GM12878 (cell line): ENCODE measurements around the gene INSRR. TPM values are rescaled to one million over a fixed set of nuclear protein-coding genes. Genes with fewer than 3 reads are reported as not detected.

Experiments used
- ATAC-seq: fragments of 200-7000 bp; cut with Tn5 transposase; 3 replicates; pipeline ENCODE4 v1.9.1; 2020; ENCODE audit warnings: mild to moderate bottlenecking, moderate library complexity
- BruUV-seq: library from RNA; stranded (reverse); fragments of 400-500 nt; replicated peaks from 2 replicates; lab custom pipeline; 2021; lab: Mats Ljungman, UMichigan
- CTCF ChIA-PET: fragments of 300-600 bp; sonication (Branson Sonifier 250); formaldehyde crosslinking; extraction: SDS; loops from one replicate; lab custom pipeline; 2021; ENCODE audit warnings: inconsistent platforms; lab: Yijun Ruan, JAX
- POLR2A ChIA-PET: fragments of 350-600 bp; formaldehyde crosslinking; extraction: SDS; loops from one replicate; lab custom pipeline; 2021; ENCODE audit warnings: inconsistent platforms; lab: Charles Lee
- RAD21 ChIA-PET: fragments of 300-600 bp; sonication (Branson Sonifier 250); formaldehyde crosslinking; loops from one replicate; lab custom pipeline; 2023; ENCODE audit warnings: antibody characterized with exemption; ENCODE audit not compliant: unreplicated experiment; lab: Charles Lee
- SMC1A ChIA-PET: fragments of 300-600 bp; sonication (Branson Sonifier 250); formaldehyde crosslinking; loops from one replicate; lab custom pipeline; 2023; ENCODE audit not compliant: unreplicated experiment, uncharacterized antibody; lab: Charles Lee
- DNase-seq: peaks from one replicate; pipeline ENCODE4 v3.0.0-alpha.2; 2011; ENCODE audit warnings: low read depth, low spot score
- FAIRE-seq: peaks from 3 replicates; lab custom pipeline; 2011; peaks lifted over from hg19 to GRCh38; lab: Jason Lieb, UNC
- H2AFZ ChIP-seq: 2 replicates; pipeline ENCODE4 v1.6.0; 2011; ENCODE audit warnings: low read depth, low read length, control low read depth; ENCODE audit not compliant: control insufficient read depth
- H3K27ac ChIP-seq: 2 replicates; pipeline ENCODE4 v1.5.1; 2011; ENCODE audit warnings: control low read depth; ENCODE audit not compliant: control insufficient read depth, insufficient read depth
- H3K27me3 ChIP-seq, 2 experiments: replicated peaks in 1 of 2; 2 replicates each; pipeline versions ENCODE4 v1.6.0 to v1.6.1; 2011; ENCODE audit warnings: low read length in 1 of 2; ENCODE audit not compliant: control insufficient read depth in 2 of 2, insufficient read depth in 2 of 2
- H3K36me3 ChIP-seq, 2 experiments: 2 replicates each; pipeline ENCODE4 v1.5.1; 2011; ENCODE audit warnings: low read length in 1 of 2; ENCODE audit not compliant: control insufficient read depth in 2 of 2, insufficient read depth in 2 of 2
- H3K4me1 ChIP-seq: 2 replicates; pipeline ENCODE4 v1.6.1; 2011; ENCODE audit warnings: mild to moderate bottlenecking, low read length, moderate library complexity, mixed read lengths; ENCODE audit not compliant: control insufficient read depth, insufficient read depth
- H3K4me2 ChIP-seq: 2 replicates; pipeline ENCODE4 v1.6.0; 2011; ENCODE audit warnings: control low read depth; ENCODE audit not compliant: control insufficient read depth, insufficient read depth
- H3K4me3 ChIP-seq: fragments of 200-600 bp; sonication (generic); 2 replicates; pipeline ENCODE4 v1.5.1; 2016
- H3K79me2 ChIP-seq: 2 replicates; pipeline ENCODE4 v1.6.0; 2011; ENCODE audit warnings: low read length; ENCODE audit not compliant: control insufficient read depth, insufficient read depth
- H3K9ac ChIP-seq: 2 replicates; pipeline ENCODE4 v1.8.0; 2011; ENCODE audit warnings: low read length, control low read depth, mixed read lengths; ENCODE audit not compliant: control insufficient read depth, insufficient read depth
- H3K9me3 ChIP-seq: replicated peaks from 3 replicates; pipeline ENCODE4 v1.5.1; 2011; ENCODE audit warnings: mild to moderate bottlenecking, low read length; ENCODE audit not compliant: control insufficient read depth, insufficient read depth
- H4K20me1 ChIP-seq: 2 replicates; pipeline ENCODE4 v1.6.0; 2011; ENCODE audit not compliant: control insufficient read depth, insufficient read depth
- CHD4 ChIP-seq: fragments of 200-600 bp; sonication (generic); IDR thresholded peaks from 2 replicates; pipeline ENCODE4 v1.6.1; 2016; ENCODE audit warnings: mild to moderate bottlenecking
- EP300 ChIP-seq, 2 experiments: fragments of 150-350 bp in 1 of 2; IDR thresholded peaks; 2 replicates each; pipeline ENCODE4 v1.6.1; 2011 to 2012; ENCODE audit warnings: low read depth in 2 of 2, low read length in 2 of 2, borderline replicate concordance in 1 of 2, improper control_type of control experiment in 1 of 2, inconsistent platforms in 1 of 2; ENCODE audit not compliant: control insufficient read depth in 1 of 2
- EZH2 ChIP-seq: IDR thresholded peaks from 2 replicates; pipeline ENCODE4 v1.6.1; 2012; ENCODE audit warnings: low read depth, mild to moderate bottlenecking, control low read depth, inconsistent platforms, low read length, borderline replicate concordance; ENCODE audit not compliant: control insufficient read depth
- MXI1 ChIP-seq: fragments of 150-350 bp; IDR thresholded peaks from 2 replicates; pipeline ENCODE4 v1.6.1; 2011; ENCODE audit warnings: low read depth, mild to moderate bottlenecking, inconsistent platforms, low read length, improper control_type of control experiment
- MYC ChIP-seq: IDR thresholded peaks from 2 replicates; pipeline ENCODE4 v1.6.1; 2011; ENCODE audit warnings: mild to moderate bottlenecking, low read length, moderate library complexity, inconsistent platforms; ENCODE audit not compliant: insufficient read depth, insufficient replicate concordance, insufficient read length, severe bottlenecking
- TBL1XR1 ChIP-seq: IDR thresholded peaks from 2 replicates; pipeline ENCODE4 v1.6.1; 2012; ENCODE audit warnings: low read depth, low read length, improper control_type of control experiment
- WGBS: methylation state at CpG from one replicate; pipeline ENCODE4 v1.1.6; 2016; ENCODE audit warnings: low lambda C conversion rate; ENCODE audit not compliant: insufficient replicate concordance, insufficient coverage; ENCODE audit errors: missing lambda C conversion rate; 5-methylcytosine and 5-hydroxymethylcytosine counted together
- in situ Hi-C: fragments of 300-500 bp; cut with MboI; formaldehyde crosslinking; loops from 9 replicates; pipeline ENCODE4 v1.14.3; 2018; ENCODE audit warnings: mixed read lengths
- intact Hi-C: fragments of 100-400 bp; cut with micrococcal nuclease; formaldehyde crosslinking; loops from one replicate; pipeline ENCODE4 v1.14.2; 2022; ENCODE audit not compliant: unreplicated experiment
- polyA plus RNA-seq, 11 experiments: library from polyadenylated mRNA; depleted of rRNA in 4 of 11; unstranded in 6 of 11; stranded (reverse) in 5 of 11; fragments of >200 nt; fragmentation: Nextera tagmentation in 4 of 11; fragmentation: Illumina TruSeq in 1 of 11; extraction: Ambion mirVana in 4 of 11; extraction: Trizol in 1 of 11; gene quantifications; 1 replicate in 1 of 11; 2 replicates in 10 of 11; pipeline versions ENCODE4 v1.2.1 to v1.2.3, GENCODE V29; 2011 to 2016; ENCODE audit warnings: inconsistent platforms in 2 of 11, missing spikeins in 2 of 11, low read depth in 1 of 11
- total RNA-seq, 4 experiments: library from RNA; depleted of rRNA in 3 of 4; stranded (reverse); fragments of >200 nt in 3 of 4; fragmentation: Illumina TruSeq in 1 of 4; extraction: Trizol in 1 of 4; gene quantifications; 2 replicates each; pipeline versions ENCODE4 v1.2.1 to v1.2.3, GENCODE V29; 2013 to 2021
- TF ChIP-seq, protein P1 (sequence below): fragments of 450-650 bp; IDR thresholded peaks from 2 replicates; pipeline ENCODE4 v1.6.1; 2018; ENCODE audit warnings: borderline replicate concordance, mild to moderate bottlenecking; ENCODE audit not compliant: partially characterized antibody
- TF ChIP-seq, protein P2 (sequence below): IDR thresholded peaks from 2 replicates; pipeline ENCODE4 v1.6.1; 2011; ENCODE audit warnings: borderline replicate concordance, low read depth, mild to moderate bottlenecking, moderate library complexity, mixed read lengths, low read length; ENCODE audit not compliant: insufficient read depth; ENCODE audit errors: extremely low read length
- TF ChIP-seq, protein P3 (sequence below): fragments of 450-650 bp; formaldehyde crosslinking; IDR thresholded peaks from 2 replicates; pipeline ENCODE4 v1.5.0; 2022; ENCODE audit warnings: mild to moderate bottlenecking, missing genetic modification characterization
- TF ChIP-seq, protein P4 (sequence below): IDR thresholded peaks from 2 replicates; pipeline ENCODE4 v1.6.1; 2012; ENCODE audit warnings: low read depth, low read length, improper control_type of control experiment
- TF ChIP-seq, protein P5 (sequence below): fragments of 450-650 bp; IDR thresholded peaks from 2 replicates; pipeline ENCODE4 v1.6.1; 2016; ENCODE audit warnings: mild to moderate bottlenecking

The INSRR gene
- total and polyA plus RNA-seq, 10 of the 15 experiments (the other 5 are each of a cell fraction or from before 2014, with no cell fraction given), result 0.01 TPM; not detected in 9

DNA sequence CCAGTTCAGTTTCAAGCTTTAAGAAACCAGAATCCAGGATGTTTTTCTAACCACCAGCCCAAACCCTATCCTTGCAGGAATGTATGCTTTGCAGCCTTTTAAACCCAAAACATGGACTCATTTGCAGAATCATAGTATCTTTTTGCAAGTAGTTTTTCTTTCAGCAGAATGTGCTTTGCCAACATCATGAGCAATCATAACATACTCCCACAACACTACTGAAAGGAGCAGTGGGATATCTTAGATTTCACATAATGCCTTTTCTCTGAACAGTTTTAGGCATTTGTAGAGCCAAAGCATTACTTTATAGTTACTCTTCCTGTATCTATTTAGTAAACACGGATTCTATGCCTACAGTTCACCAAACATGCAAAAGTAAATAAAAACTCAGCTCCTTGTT, 32.3 kb downstream of the INSRR start (continued):
- TF ChIP-seq, protein P1, sequence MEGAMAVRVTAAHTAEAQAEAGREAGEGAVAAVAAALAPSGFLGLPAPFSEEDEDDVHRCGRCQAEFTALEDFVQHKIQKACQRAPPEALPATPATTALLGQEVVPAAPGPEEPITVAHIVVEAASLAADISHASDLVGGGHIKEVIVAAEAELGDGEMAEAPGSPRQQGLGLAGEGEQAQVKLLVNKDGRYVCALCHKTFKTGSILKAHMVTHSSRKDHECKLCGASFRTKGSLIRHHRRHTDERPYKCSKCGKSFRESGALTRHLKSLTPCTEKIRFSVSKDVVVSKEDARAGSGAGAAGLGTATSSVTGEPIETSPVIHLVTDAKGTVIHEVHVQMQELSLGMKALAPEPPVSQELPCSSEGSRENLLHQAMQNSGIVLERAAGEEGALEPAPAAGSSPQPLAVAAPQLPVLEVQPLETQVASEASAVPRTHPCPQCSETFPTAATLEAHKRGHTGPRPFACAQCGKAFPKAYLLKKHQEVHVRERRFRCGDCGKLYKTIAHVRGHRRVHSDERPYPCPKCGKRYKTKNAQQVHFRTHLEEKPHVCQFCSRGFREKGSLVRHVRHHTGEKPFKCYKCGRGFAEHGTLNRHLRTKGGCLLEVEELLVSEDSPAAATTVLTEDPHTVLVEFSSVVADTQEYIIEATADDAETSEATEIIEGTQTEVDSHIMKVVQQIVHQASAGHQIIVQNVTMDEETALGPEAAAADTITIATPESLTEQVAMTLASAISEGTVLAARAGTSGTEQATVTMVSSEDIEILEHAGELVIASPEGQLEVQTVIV, result no peak
- TF ChIP-seq CHD4 (no peak), EP300 (IDR thresholded peaks at IDR 0.05; ENCODE audit: borderline replicate concordance in 1 of 2, control insufficient read depth in 1 of 2, low read depth in 2 of 2, low read length in 2 of 2) (no peak), TBL1XR1 (no peak)
- TF ChIP-seq, protein P2, sequence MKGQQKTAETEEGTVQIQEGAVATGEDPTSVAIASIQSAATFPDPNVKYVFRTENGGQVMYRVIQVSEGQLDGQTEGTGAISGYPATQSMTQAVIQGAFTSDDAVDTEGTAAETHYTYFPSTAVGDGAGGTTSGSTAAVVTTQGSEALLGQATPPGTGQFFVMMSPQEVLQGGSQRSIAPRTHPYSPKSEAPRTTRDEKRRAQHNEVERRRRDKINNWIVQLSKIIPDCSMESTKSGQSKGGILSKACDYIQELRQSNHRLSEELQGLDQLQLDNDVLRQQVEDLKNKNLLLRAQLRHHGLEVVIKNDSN, result no peak
- TF ChIP-seq, all 136 proteins: peak for 0

DNA sequence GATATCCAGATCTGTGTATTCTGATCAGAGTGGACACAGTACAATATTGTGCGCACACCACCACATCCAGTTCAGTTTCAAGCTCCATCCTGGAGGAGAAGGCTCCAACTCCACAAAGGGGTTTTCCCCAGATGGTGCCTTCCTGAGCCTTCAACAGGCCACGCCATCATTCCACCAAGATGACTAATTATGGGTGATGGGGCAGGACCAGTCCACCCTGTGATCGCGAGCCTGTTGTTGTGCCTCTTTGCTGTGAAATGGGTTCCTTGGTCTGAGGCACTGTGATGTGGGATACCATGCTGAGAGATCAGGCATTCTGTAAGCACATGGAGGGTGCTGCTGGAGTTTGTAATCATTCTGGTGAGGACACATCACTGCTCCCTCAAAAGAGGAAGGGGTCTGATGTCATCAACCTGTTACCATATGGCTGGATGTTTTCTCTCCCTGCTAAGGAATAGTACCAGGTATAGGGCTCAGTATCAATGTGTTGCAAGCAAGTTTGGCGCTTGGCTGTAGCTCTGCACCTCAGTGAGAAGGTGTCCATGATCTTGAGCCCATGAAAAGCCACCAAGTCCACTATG, 35.6 kb downstream of the INSRR start:
- FAIRE-seq (no peak), ATAC-seq (no peak), DNase-seq (no peak)
- no peak overlapping the region for H3K4me3 ChIP-seq
- no peaks in the 10 kb centered on the region for H4K20me1 ChIP-seq
- H3K27ac ChIP-seq, result no peak overlapping the region
- no peak overlapping the region for H2AFZ ChIP-seq
- H3K27me3 ChIP-seq, result no peaks in the 10 kb centered on the region
- H3K36me3 ChIP-seq, result no peaks in the 10 kb centered on the region
- no peaks in the 10 kb centered on the region for H3K9me3 ChIP-seq
- H3K9ac ChIP-seq, result no peak overlapping the region
- in situ Hi-C loops, result no loop called here
- ChIA-PET CTCF (interaction anchor here (1.4 to 3.6 kb wide), 2 partner anchors 12 to 37 kb away, joined by 3 to 14 read pairs; partner anchors contain the start of gene NTRK1), SMC1A (no interaction called here), POLR2A (interaction anchor here (0.5 kb wide), 1 partner anchor 67 kb away, joined by 6 read pairs; no protein-coding TSS in a partner anchor), RAD21 (no interaction called here)
- 60% methylated on average over 5 of the region's 5 CpGs for WGBS
- intact Hi-C loops, result no loop called here
- H3K79me2 ChIP-seq, result no peaks in the 10 kb centered on the region
- H3K4me1 ChIP-seq, result no peaks in the 10 kb centered on the region
- no TSS peak for BruUV-seq
- no peak overlapping the region for H3K4me2 ChIP-seq
- no peak for TF ChIP-seq EZH2
- no peak for TF ChIP-seq MYC
- TF ChIP-seq, protein P3, sequence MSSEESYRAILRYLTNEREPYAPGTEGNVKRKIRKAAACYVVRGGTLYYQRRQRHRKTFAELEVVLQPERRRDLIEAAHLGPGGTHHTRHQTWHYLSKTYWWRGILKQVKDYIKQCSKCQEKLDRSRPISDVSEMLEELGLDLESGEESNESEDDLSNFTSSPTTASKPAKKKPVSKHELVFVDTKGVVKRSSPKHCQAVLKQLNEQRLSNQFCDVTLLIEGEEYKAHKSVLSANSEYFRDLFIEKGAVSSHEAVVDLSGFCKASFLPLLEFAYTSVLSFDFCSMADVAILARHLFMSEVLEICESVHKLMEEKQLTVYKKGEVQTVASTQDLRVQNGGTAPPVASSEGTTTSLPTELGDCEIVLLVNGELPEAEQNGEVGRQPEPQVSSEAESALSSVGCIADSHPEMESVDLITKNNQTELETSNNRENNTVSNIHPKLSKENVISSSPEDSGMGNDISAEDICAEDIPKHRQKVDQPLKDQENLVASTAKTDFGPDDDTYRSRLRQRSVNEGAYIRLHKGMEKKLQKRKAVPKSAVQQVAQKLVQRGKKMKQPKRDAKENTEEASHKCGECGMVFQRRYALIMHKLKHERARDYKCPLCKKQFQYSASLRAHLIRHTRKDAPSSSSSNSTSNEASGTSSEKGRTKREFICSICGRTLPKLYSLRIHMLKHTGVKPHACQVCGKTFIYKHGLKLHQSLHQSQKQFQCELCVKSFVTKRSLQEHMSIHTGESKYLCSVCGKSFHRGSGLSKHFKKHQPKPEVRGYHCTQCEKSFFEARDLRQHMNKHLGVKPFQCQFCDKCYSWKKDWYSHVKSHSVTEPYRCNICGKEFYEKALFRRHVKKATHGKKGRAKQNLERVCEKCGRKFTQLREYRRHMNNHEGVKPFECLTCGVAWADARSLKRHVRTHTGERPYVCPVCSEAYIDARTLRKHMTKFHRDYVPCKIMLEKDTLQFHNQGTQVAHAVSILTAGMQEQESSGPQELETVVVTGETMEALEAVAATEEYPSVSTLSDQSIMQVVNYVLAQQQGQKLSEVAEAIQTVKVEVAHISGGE, result no peak
- no peak for TF ChIP-seq MXI1
- TF ChIP-seq, protein P4, sequence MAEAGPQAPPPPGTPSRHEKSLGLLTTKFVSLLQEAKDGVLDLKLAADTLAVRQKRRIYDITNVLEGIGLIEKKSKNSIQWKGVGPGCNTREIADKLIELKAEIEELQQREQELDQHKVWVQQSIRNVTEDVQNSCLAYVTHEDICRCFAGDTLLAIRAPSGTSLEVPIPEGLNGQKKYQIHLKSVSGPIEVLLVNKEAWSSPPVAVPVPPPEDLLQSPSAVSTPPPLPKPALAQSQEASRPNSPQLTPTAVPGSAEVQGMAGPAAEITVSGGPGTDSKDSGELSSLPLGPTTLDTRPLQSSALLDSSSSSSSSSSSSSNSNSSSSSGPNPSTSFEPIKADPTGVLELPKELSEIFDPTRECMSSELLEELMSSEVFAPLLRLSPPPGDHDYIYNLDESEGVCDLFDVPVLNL, result no peak
- TF ChIP-seq, protein P5, sequence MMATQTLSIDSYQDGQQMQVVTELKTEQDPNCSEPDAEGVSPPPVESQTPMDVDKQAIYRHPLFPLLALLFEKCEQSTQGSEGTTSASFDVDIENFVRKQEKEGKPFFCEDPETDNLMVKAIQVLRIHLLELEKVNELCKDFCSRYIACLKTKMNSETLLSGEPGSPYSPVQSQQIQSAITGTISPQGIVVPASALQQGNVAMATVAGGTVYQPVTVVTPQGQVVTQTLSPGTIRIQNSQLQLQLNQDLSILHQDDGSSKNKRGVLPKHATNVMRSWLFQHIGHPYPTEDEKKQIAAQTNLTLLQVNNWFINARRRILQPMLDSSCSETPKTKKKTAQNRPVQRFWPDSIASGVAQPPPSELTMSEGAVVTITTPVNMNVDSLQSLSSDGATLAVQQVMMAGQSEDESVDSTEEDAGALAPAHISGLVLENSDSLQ, result no peak
